ENCODE data around the gene FICD.
A peak's percentile ranks its signal among the peaks of the same experiment; 100 is the strongest.

FICD gene

DNA sequence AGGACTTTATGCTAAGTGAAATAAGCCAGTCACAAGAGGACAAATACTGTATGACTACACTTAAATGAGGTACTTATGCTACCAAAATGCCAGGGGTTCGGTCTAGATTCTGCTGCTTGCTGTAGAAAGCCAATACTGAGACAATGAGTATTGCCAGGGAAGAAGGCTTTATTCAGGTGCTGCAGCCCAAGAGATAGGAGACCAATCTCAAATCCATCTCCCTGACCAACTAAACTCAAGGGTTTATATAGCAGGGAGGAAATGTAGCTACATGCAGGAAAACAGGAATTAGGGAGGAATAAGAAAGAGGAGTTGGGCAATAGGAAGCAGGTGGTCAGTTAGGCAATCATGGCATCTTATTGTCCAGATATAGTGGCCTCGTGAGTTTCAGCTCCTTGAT is 12.2 kb upstream of the FICD start:
- DNase-seq (ENCODE audit: low read depth, low spot score): no peak
- no peak overlapping the region for H3K4me3 ChIP-seq (ENCODE audit: low read depth, low read length)
- TF ChIP-seq CTCF (IDR thresholded peaks at IDR 0.05; ENCODE audit: low read depth, low read length): no peak
- in situ Hi-C loops (cut with HindIII; ENCODE audit: low sequenced_read_pairs): no loop called here

DNA sequence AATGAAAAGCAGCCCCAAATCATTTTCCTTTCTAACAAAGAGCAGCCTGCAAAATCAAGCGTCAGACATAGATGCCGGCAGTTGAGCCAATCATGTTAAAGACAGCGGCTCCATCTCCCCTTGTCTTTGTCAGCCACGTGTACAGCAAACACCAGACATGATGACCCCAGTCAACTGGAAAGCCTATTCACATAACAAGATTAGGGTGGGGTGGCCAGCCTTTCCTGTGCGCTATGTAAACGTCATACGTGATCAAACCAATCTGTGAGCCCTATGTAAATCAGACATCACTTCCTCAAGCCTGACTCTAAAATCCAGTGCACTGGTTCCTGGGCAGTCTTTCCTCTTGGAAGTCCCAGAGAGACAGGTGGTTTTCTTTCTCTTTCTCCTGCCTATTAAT is 9.9 kb upstream of the FICD start:
- in situ Hi-C loops (cut with HindIII; ENCODE audit: low sequenced_read_pairs): no loop called here
- TF ChIP-seq CTCF (IDR thresholded peaks at IDR 0.05; ENCODE audit: low read depth, low read length): no peak
- no peak for DNase-seq (ENCODE audit: low read depth, low spot score)
- H3K4me3 ChIP-seq (ENCODE audit: low read depth, low read length): no peak overlapping the region

- no peak overlapping the region for H3K4me3 ChIP-seq (ENCODE audit: low read depth, low read length)
- DNase-seq (ENCODE audit: low read depth, low spot score): no peak
- in situ Hi-C loops (cut with HindIII; ENCODE audit: low sequenced_read_pairs): no loop called here
- no peak for TF ChIP-seq CTCF (IDR thresholded peaks at IDR 0.05; ENCODE audit: low read depth, low read length)
Observed at GRCh38 chr12:108507971-108508642, 7.0 kb upstream of the FICD start.

- no peak for TF ChIP-seq CTCF (IDR thresholded peaks at IDR 0.05; ENCODE audit: low read depth, low read length)
- DNase-seq (ENCODE audit: low read depth, low spot score): no peak
- in situ Hi-C loops (cut with HindIII; ENCODE audit: low sequenced_read_pairs): no loop called here
Observed at GRCh38 chr12:108509806-108510205, 5.3 kb upstream of the FICD start.

DNA sequence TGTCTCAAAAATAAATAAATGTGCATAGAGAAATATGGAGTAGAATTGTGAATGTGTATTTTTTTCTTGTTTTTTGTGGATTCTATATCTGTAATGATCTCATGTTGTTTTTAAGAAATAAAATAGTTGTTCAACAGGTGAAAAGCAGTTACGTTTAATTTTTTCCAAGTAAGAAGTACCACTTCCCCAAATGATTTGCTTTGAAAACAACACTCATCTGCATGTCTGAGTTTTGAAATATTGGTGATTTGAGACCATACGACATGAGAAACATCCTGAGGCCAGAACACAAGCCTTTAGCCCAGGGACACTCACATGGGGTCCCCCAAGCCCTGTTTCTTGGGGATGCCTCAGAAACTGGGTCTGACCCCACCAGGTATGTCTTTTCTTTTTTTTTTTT is 4.2 kb upstream of the FICD start:
- TF ChIP-seq CTCF (IDR thresholded peaks at IDR 0.05; ENCODE audit: low read depth, low read length): no peak
- H3K4me3 ChIP-seq (ENCODE audit: low read depth, low read length): no peak overlapping the region
- no peak for DNase-seq (ENCODE audit: low read depth, low spot score)
- in situ Hi-C loops (cut with HindIII; ENCODE audit: low sequenced_read_pairs): no loop called here

More at GRCh38 chr12:108509806-108510205, 5.3 kb upstream of the FICD start:
- no peak overlapping the region for H3K4me3 ChIP-seq (ENCODE audit: low read depth, low read length)

GRCh38 chr12:108511633-108512540 is 3.2 kb upstream of the FICD start:
- in situ Hi-C loops (cut with HindIII; ENCODE audit: low sequenced_read_pairs): no loop called here
- peak; percentile 84 for TF ChIP-seq CTCF (IDR thresholded peaks at IDR 0.05; ENCODE audit: low read depth, low read length)
- DNase-seq (ENCODE audit: low read depth, low spot score): peak; percentile 63
- H3K4me3 ChIP-seq (ENCODE audit: low read depth, low read length): no peak overlapping the region
